Posterior vena cava (tissue), 2 donors: ENCODE data around the gene GAK. TPM values are rescaled to one million over a fixed set of nuclear protein-coding genes. Genes with fewer than 3 reads are reported as not detected.

Experiments
- DNase-seq: peaks from one replicate; pipeline ENCODE4 v3.0.0-alpha.2; 2020; ENCODE audit warnings: low spot score
- intact Hi-C, 2 donors: fragments of 100-400 bp; cut with DNase I; formaldehyde crosslinking; loops; one replicate each; pipeline versions ENCODE4 v1.14.1 to v1.14.2; 2022 to 2023
- total RNA-seq, 2 donors: library from RNA; stranded (reverse); fragmentation: NEBNext Ultra II Directional; extraction: Animal tissue kit (Norgen Biotek cat#: 25700); gene quantifications; one replicate each; pipeline ENCODE4 v1.2.1, GENCODE V29; 2021
- donor health status: DM: yes; HTN: yes; CAD: no.
- donor health status: DM: yes; HTN: yes; CAD: no.

GAK gene
- total RNA-seq, 2 donors from 2014 or later = 63.5 to 73.5 TPM

- DNase-seq = no peak
- intact Hi-C loops = no loop called here
These were observed 33.1 kb downstream of the GAK start for GRCh38 chr4:898869-899555.

GRCh38 chr4:898123-898522 lies 34.0 kb downstream of the GAK start:
- intact Hi-C loops = no loop called here
- no peak for DNase-seq

DNA sequence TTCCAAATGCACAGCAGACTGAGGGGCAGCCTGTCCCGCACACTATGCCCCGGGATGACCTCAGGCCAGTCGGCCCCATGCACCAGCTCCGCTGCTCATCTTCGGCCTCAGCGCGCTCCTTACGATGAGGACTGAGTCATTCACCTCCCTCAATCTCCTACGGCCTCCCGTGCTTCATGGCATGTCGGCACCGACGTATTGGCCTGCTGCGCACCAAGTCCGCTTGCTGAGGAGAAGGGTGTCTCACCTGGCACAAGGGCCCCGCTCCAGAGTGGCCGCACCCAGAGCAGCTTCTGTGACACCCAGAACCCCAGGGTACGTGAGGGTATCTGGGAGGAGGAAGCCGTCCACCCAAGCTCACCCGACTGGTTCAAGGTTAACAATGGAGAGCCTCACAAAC lies 35.5 kb downstream of the GAK start:
- intact Hi-C loops = no loop called here
- DNase-seq = no peak

DNA sequence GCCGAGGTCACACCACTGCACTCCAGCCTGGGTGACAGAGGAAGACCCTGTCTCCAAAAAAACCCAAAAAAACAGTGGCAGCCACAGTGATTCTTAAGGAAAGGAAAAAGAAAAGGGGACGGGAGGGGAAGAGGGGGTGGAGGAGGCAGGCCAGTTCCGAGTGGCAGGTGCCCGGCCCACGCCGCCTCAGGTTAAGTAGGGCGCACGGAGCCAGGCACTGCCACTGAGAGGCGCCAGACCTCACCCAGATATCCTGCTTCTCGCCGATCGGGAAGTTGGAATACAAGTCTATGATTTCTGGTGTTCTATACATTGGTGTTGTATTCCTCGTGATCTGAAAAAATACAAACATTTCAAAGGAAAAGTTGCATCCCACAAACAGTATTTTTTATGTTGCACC lies 35.9 kb downstream of the GAK start:
- no peak for DNase-seq
- intact Hi-C loops = no loop called here

GRCh38 chr4:895596-895995 lies 36.5 kb downstream of the GAK start:
- intact Hi-C loops = no loop called here
- no peak for DNase-seq

GRCh38 chr4:893995-894705 lies 38.0 kb downstream of the GAK start:
- intact Hi-C loops = no loop called here
- no peak for DNase-seq

DNA sequence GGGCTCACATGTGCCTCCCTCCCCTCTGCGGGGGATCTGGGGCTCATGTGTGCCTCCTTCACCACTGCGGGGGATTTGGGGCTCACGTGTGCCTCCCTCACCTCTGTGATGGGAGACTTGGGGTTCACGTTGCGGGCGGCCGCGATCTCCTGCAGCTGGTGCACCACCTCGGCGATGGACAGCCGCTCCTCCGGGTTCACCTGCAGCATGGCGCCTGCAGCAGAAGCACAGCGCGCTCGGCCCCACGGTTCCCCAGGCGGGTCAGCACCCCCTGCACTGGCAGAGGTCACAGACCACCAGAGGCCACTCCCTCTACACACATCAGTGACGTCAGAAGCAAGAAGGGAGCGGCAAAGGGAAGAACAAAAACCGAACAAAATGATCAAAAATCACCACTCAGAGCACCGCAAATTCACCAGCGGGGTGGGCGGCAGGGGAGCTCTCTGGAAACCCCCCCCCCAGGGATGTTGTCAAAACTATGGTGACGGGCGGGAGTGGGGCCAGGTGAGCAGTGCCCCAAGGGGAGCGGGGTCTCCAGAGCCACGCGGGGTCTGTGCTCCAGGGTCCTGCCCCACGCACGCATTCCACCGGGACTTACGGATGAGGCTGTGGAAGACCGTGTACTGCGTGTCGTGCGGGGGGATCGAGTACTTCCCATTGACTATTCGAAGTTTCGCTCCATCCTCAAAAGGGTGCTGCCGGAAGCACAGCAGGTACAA lies 38.7 kb downstream of the GAK start:
- intact Hi-C loops = no loop called here
- DNase-seq = no peak

DNA sequence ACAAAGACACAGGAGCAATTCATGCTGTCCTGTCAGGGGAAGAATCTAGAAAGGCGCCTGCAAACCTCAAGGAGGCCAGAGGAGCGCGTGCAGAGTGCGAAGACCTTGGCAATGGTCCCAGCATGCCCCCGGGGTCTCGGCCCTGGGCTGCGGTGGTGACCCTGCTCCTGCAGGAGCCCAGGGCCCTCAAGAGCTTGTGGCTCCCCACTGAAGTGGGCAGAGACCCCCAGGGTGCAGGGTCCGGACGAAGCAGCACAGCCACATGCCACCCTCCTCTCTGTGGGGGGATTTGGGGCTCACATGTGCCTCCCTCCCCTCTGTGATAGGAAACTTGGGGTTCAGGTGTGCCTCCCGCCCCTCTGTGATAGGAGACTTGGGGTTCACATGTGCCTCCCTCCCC lies 39.3 kb downstream of the GAK start:
- DNase-seq = no peak
- intact Hi-C loops = loop anchor here in 1 of 2 donors (1.0 kb wide), 1 partner anchor 52 kb away; no protein-coding TSS in a partner anchor

- intact Hi-C loops = loop anchor here in 1 of 2 donors (1.0 kb wide), 1 partner anchor 53 kb away; no protein-coding TSS in a partner anchor
- no peak for DNase-seq
These were observed 40.4 kb downstream of the GAK start for GRCh38 chr4:891747-892146.

- DNase-seq = no peak
- intact Hi-C loops = no loop called here
These were observed 42.0 kb downstream of the GAK start for GRCh38 chr4:890036-890695.

GRCh38 chr4:889516-889915 lies 42.6 kb downstream of the GAK start:
- intact Hi-C loops = no loop called here
- no peak for DNase-seq

DNA sequence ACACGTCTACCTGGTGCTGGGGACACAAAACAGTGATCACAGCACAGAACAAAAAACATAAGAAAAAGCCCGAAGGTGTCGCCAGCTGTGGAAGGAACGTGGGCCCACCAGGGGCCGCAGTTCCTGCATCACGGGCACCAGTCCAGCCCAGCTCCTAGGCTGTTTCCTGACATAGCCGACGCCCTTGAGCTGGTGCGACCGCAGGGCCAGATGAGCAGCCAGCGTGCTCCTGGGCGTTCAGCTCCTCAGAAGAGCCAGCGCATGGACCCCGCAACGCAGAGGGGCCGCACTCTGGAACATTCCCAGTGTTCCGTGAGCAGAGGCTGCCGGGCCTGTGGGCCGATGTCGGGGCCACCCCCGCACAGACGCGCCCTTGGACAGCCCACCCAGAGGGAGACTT lies 44.1 kb downstream of the GAK start:
- no peak for DNase-seq

GRCh38 chr4:887034-887763 lies 44.9 kb downstream of the GAK start:
- DNase-seq = no peak
- intact Hi-C loops = no loop called here

More for the DNA sequence above, 44.1 kb downstream of the GAK start:
- intact Hi-C loops = no loop called here

- intact Hi-C loops = no loop called here
- no peak for DNase-seq
These were observed 45.9 kb downstream of the GAK start for GRCh38 chr4:886244-886643.

DNA sequence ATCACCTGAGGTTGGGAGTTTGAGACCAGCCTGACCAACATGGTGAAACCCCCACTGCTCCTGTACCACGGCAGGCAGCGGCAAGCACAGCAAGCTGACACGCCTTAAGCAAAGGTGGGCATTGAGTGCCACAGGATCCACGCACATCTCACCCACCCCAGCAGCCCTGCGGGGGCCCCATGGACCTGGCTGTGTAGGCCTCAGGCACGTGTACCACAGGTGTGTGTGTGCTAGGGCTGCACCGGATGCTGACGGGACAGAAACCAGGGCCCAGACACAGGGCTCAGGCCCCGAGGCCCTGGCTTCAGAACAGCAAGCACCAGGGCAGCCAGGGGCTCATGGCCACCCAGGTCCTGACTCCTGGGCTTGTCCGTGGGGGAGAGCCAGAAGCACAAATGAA lies 46.8 kb downstream of the GAK start:
- intact Hi-C loops = no loop called here
- DNase-seq = no peak

- intact Hi-C loops = no loop called here
- no peak for DNase-seq
These were observed 47.2 kb downstream of the GAK start for GRCh38 chr4:884896-885295.

DNA sequence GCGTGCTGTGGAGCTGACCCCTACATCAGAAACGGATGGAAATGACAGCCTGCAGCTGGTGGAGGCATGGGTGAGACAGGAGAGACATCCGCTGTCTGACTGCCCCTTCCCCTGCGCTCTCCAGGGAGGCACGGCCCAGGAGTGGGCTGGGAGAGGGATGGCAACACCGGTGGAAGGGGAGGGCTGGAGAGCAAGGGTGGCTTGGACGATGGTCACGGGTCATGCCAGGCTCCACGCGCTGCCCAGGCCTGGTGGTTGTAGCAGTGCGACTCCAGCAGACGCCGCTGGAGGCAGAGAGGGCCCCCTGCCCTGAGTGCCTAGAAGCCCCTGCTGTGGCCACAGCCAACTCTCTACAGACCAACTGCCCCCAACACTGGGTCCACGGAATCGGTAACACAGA lies 47.9 kb downstream of the GAK start:
- no peak for DNase-seq
- intact Hi-C loops = no loop called here

GRCh38 chr4:883377-884095 lies 48.6 kb downstream of the GAK start:
- DNase-seq = no peak
- intact Hi-C loops = no loop called here

GRCh38 chr4:882646-883045 lies 49.5 kb downstream of the GAK start:
- no peak for DNase-seq
- intact Hi-C loops = no loop called here
